Neuronal stem cell (in vitro differentiated cells): ENCODE data around the gene CA7.
A peak's percentile ranks its signal among the peaks of the same experiment; 100 is the strongest.

Experiments used
- DNase-seq: peaks from one replicate; pipeline ENCODE4 v3.0.0-alpha.2; 2013; ENCODE audit warnings: low spot score
- H2AFZ ChIP-seq: one replicate; pipeline ENCODE4 v1.6.1; 2013; ENCODE audit warnings: mild to moderate bottlenecking, low read length, inconsistent platforms
- H2AK5ac ChIP-seq: 2 replicates; pipeline ENCODE4 v1.6.1; 2013; ENCODE audit warnings: low read depth, mild to moderate bottlenecking, inconsistent platforms, low read length, moderate library complexity, mixed read lengths
- H2BK120ac ChIP-seq: 2 replicates; pipeline ENCODE4 v1.6.1; 2013; ENCODE audit warnings: low read depth, mild to moderate bottlenecking, inconsistent platforms, low read length, moderate library complexity, mixed read lengths
- H2BK12ac ChIP-seq: one replicate; pipeline ENCODE4 v1.6.1; 2013; ENCODE audit warnings: low read length, inconsistent platforms
- H2BK15ac ChIP-seq: 2 replicates; pipeline ENCODE4 v1.6.1; 2013; ENCODE audit warnings: mild to moderate bottlenecking, low read length, inconsistent platforms, mixed read lengths
- H2BK5ac ChIP-seq: one replicate; pipeline ENCODE4 v1.6.1; 2013; ENCODE audit warnings: inconsistent platforms, mild to moderate bottlenecking, low read length, moderate library complexity
- H3K14ac ChIP-seq: one replicate; pipeline ENCODE4 v1.6.1; 2013; ENCODE audit warnings: low read length, inconsistent platforms
- H3K18ac ChIP-seq: 2 replicates; pipeline ENCODE4 v1.6.1; 2013; ENCODE audit warnings: low read length, inconsistent platforms
- H3K23ac ChIP-seq: 2 replicates; pipeline ENCODE4 v1.6.1; 2013; ENCODE audit warnings: low read depth, mild to moderate bottlenecking, mixed read lengths, low read length, inconsistent platforms; ENCODE audit not compliant: poor library complexity
- H3K27ac ChIP-seq: replicated peaks from 3 replicates; pipeline ENCODE4 v1.5.1; 2013; ENCODE audit warnings: low read length, inconsistent platforms
- H3K27me3 ChIP-seq, 3 experiments: 2 replicates each; pipeline ENCODE4 v1.6.1; 2013; ENCODE audit warnings: low read length in 3 of 3, mild to moderate bottlenecking in 2 of 3, inconsistent platforms in 1 of 3, low read depth in 1 of 3, mixed read lengths in 1 of 3, moderate library complexity in 1 of 3; ENCODE audit not compliant: control insufficient read depth in 3 of 3, insufficient read depth in 3 of 3
- H3K36me3 ChIP-seq, 2 donors: replicated peaks in 1 of 2; 2 replicates each; pipeline ENCODE4 v1.6.1; 2013; ENCODE audit warnings: low read length in 2 of 2; ENCODE audit not compliant: control insufficient read depth in 2 of 2, insufficient read depth in 2 of 2
- H3K4ac ChIP-seq: 2 replicates; pipeline ENCODE4 v1.6.1; 2013; ENCODE audit warnings: inconsistent platforms, mild to moderate bottlenecking, low read length, moderate library complexity
- H3K4me1 ChIP-seq, 2 donors: 1 replicate in 1 of 2; 2 replicates in 1 of 2; pipeline ENCODE4 v1.6.1; 2013; ENCODE audit warnings: low read length in 2 of 2, low read depth in 1 of 2; ENCODE audit not compliant: control insufficient read depth in 2 of 2, insufficient read depth in 1 of 2
- H3K4me2 ChIP-seq: one replicate; pipeline ENCODE4 v1.6.1; 2013; ENCODE audit warnings: mild to moderate bottlenecking, low read length, inconsistent platforms; ENCODE audit not compliant: insufficient read depth, poor library complexity, severe bottlenecking
- H3K4me3 ChIP-seq, 2 donors: 2 replicates each; pipeline ENCODE4 v1.5.1; 2013; ENCODE audit warnings: low read length in 2 of 2, mild to moderate bottlenecking in 2 of 2, inconsistent platforms in 1 of 2, moderate library complexity in 1 of 2
- H3K79me1 ChIP-seq: one replicate; pipeline ENCODE4 v1.6.1; 2013; ENCODE audit warnings: low read depth, mild to moderate bottlenecking, inconsistent platforms, low read length, moderate library complexity
- H3K9ac ChIP-seq: one replicate; pipeline ENCODE4 v1.6.1; 2013; ENCODE audit warnings: mild to moderate bottlenecking, low read depth, low read length, inconsistent platforms; ENCODE audit not compliant: poor library complexity
- H3K9me3 ChIP-seq, 2 donors: replicated peaks in 1 of 2; 2 replicates each; pipeline versions ENCODE3 to v1.6.1; 2013; ENCODE audit warnings: low read length in 2 of 2, mild to moderate bottlenecking in 2 of 2, inconsistent platforms in 1 of 2, low read depth in 1 of 2, mixed read lengths in 1 of 2, moderate library complexity in 1 of 2; ENCODE audit not compliant: control insufficient read depth in 2 of 2, insufficient read depth in 1 of 2
- H4K8ac ChIP-seq: one replicate; pipeline ENCODE4 v1.6.1; 2013; ENCODE audit warnings: low read depth, mild to moderate bottlenecking, inconsistent platforms, low read length, moderate library complexity
- H4K91ac ChIP-seq: one replicate; pipeline ENCODE4 v1.6.1; 2013; ENCODE audit warnings: low read length, low read depth, mild to moderate bottlenecking, inconsistent platforms; ENCODE audit not compliant: poor library complexity
- WGBS, 2 donors: extraction: QIAGEN DNeasy Blood & Tissue Kit; methylation state at CpG; one replicate each; pipeline ENCODE4 v1.1.7; 2013; ENCODE audit warnings: missing lambda C conversion rate in 2 of 2, mixed read lengths in 1 of 2; ENCODE audit not compliant: insufficient read length in 2 of 2, insufficient replicate concordance in 1 of 2; ENCODE audit errors: extremely low coverage in 2 of 2; 5-methylcytosine and 5-hydroxymethylcytosine counted together

The CA7 gene

GRCh38 chr16:66814734-66815133, 29.5 kb upstream of the CA7 start:
- H2AK5ac ChIP-seq = no peak overlapping the region
- no peaks in the 10 kb centered on the region for H3K4me1 ChIP-seq
- H3K23ac ChIP-seq = no peak overlapping the region
- no peak overlapping the region for H3K4ac ChIP-seq
- no peak overlapping the region for H2BK15ac ChIP-seq
- no peak overlapping the region for H2BK5ac ChIP-seq
- DNase-seq = no peak
- H2BK12ac ChIP-seq = no peak overlapping the region
- H3K27me3 ChIP-seq = no peaks in the 10 kb centered on the region
- no peak overlapping the region for H3K4me2 ChIP-seq
- H3K9me3 ChIP-seq = no peaks in the 10 kb centered on the region
- no CpG with 5 or more reads among the region's 2 CpGs for WGBS, 2 donors
- no peak overlapping the region for H2AFZ ChIP-seq
- H3K9ac ChIP-seq = no peak overlapping the region
- no peaks in the 10 kb centered on the region for H3K79me1 ChIP-seq
- no peak overlapping the region for H3K4me3 ChIP-seq
- peaks cover 23 to 94% of the 10 kb centered on the region in 2 donors for H3K36me3 ChIP-seq
- no peak overlapping the region for H4K91ac ChIP-seq
- H2BK120ac ChIP-seq = no peak overlapping the region
- no peak overlapping the region for H3K14ac ChIP-seq
- no peak overlapping the region for H3K18ac ChIP-seq
- no peak overlapping the region for H4K8ac ChIP-seq
- no peak overlapping the region for H3K27ac ChIP-seq

DNA sequence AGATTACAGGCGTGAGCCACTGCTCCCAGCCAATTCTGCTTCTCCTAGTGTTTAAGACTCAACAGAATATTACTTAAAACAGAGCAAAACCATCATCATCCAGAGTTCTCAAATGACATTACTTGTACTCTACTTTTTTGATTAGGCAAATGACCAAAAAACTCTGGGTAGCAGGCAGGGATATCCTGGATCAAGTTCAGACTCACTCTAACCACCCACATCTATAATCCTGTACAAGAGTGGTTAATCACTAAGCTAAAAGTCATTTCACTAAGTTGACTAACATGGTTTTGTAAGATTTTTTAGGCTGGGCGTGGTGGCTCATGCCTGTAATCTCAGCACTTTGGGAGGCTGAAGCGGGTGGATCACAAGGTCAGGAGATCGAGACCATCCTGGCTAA, 20.2 kb upstream of the CA7 start:
- H3K9ac ChIP-seq = no peak overlapping the region
- H3K27ac ChIP-seq = no peak overlapping the region
- no peak overlapping the region for H4K8ac ChIP-seq
- no peaks in the 10 kb centered on the region for H3K9me3 ChIP-seq
- H3K4me3 ChIP-seq = no peak overlapping the region
- no peak overlapping the region for H3K4me2 ChIP-seq
- H3K4ac ChIP-seq = no peak overlapping the region
- DNase-seq = no peak
- no peak overlapping the region for H3K23ac ChIP-seq
- peaks cover 0 to 1% of the 10 kb centered on the region in 2 donors for H3K4me1 ChIP-seq
- no peak overlapping the region for H2AFZ ChIP-seq
- H4K91ac ChIP-seq = no peak overlapping the region
- H2BK120ac ChIP-seq = no peak overlapping the region
- H3K27me3 ChIP-seq = no peaks in the 10 kb centered on the region
- H2BK15ac ChIP-seq = no peak overlapping the region
- peaks cover 22 to 92% of the 10 kb centered on the region in 2 donors for H3K36me3 ChIP-seq
- no peak overlapping the region for H2BK12ac ChIP-seq
- no peak overlapping the region for H3K18ac ChIP-seq
- no peak overlapping the region for H2AK5ac ChIP-seq
- no peak overlapping the region for H2BK5ac ChIP-seq
- WGBS, 2 donors = no CpG with 5 or more reads among the region's 4 CpGs
- H3K79me1 ChIP-seq = no peaks in the 10 kb centered on the region
- no peak overlapping the region for H3K14ac ChIP-seq

DNA sequence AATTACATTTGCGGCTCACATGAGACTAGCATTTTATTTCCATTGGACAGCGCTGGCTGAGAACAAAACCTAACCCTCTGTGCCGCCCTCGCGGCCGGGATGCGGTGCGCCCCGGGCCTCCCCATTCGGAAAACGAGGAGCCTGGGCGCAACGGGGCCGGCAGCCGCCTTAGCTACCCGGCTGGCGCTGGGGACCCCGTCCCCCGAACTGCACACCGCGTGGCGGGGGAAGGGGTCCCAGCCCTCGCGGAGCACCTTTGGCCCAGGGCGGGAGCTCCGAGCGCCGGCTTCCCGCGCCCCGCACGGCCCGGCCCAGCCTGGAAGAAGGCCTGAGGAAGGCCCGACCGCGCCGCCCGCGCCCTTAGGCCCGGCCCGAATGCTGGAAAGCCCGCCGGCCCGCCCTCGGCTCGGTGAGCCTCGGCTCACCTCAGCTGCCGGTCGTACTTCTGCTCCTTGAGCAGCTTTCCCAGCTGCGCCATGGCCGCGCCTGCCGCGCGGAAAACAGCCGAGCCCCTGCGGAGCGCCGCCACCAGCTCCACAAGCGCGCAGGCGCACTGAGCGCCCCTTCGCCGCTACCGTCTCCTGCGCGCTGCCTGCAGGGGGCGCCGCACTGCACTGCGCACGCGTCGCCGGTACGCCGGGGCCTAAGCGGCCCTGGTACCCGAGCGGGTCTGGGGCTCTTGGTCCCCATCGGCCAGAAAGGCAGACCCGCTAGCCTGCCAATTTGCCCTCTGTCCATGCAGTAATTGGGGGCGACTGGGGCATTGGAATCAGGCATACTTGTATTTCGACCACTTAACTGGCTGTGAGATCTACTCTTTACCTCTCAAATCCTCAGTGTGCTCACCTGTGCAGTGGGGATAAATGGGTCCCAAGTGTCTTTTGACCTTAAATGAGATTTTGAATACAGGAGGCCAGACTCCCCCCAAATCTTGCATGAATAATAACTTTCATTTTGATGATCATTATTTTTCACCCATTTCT, 13.5 kb upstream of the CA7 start, which contains the start of gene NAE1:
Gene NAE1 (minus strand): TSS at position 555 of the 983 bp plus-strand sequence. CDS start 77 bp downstream, at position 478.
- Histone ChIP-seq H3K9ac (peak within 1 kb of the TSS; percentile 86), H3K14ac (peak within 1 kb of the TSS; percentile 96), H3K9me3 (no peaks in the 10 kb centered on the region), H3K18ac (peak within 1 kb of the TSS; percentile 98), H2BK5ac (peak within 1 kb of the TSS; percentile 85), H3K79me1 (no peaks in the 10 kb centered on the region), H3K27me3 (peaks cover 0 to 30% (median 0%) of the 10 kb centered on the region in 3 experiments), H3K4ac (no peak within 1 kb of the TSS), H2AFZ (peak within 1 kb of the TSS; percentile 85), H3K23ac (peak within 1 kb of the TSS; percentile 66), H2BK15ac (no peak within 1 kb of the TSS), H3K27ac (peak within 1 kb of the TSS; percentile 73), H3K4me1 (peaks cover 5 to 7% of the 10 kb centered on the region in 2 donors), H3K36me3 (peaks cover 10 to 39% of the 10 kb centered on the region in 2 donors), H2AK5ac (peak within 1 kb of the TSS; percentile 73), H2BK12ac (no peak within 1 kb of the TSS), H3K4me3 (peak within 1 kb of the TSS; percentile 87 to 96), H4K91ac (no peak within 1 kb of the TSS), H3K4me2 (peak within 1 kb of the TSS; percentile 71), H4K8ac (no peak within 1 kb of the TSS), H2BK120ac (no peak within 1 kb of the TSS)
- DNase-seq = peak; percentile 91
- no CpG with 5 or more reads among the region's 84 CpGs for WGBS, 2 donors

DNA sequence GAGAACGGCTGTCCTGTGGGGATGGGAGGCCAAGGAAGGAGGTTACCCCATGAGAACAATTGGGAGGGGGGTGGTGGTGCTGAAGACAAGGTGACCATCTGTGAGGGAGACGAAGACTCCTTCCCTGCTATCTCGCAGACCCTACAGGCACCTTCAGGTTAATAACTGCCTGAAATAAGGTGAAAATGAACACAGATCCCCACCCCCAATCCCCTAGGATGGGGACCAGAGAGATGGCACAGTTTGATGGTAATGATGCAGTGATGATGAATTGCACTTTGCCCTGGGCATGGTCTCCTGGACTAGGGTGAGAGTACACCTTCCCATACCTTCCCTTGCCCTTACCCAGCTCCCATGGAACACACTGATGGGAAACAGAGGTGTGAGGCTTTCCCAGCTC, 12.0 kb upstream of the CA7 start:
- H3K27me3 ChIP-seq = peaks cover 0 to 30% (median 0%) of the 10 kb centered on the region in 3 experiments
- DNase-seq = no peak
- H3K14ac ChIP-seq = no peak overlapping the region
- H3K4me3 ChIP-seq = no peak overlapping the region
- H3K23ac ChIP-seq = no peak overlapping the region
- no peak overlapping the region for H2BK15ac ChIP-seq
- no CpG with 5 or more reads among the region's 3 CpGs for WGBS, 2 donors
- no peak overlapping the region for H3K18ac ChIP-seq
- no peak overlapping the region for H4K8ac ChIP-seq
- peaks cover 5 to 7% of the 10 kb centered on the region in 2 donors for H3K4me1 ChIP-seq
- H3K27ac ChIP-seq = no peak overlapping the region
- no peak overlapping the region for H4K91ac ChIP-seq
- H2BK5ac ChIP-seq = no peak overlapping the region
- no peaks in the 10 kb centered on the region for H3K79me1 ChIP-seq
- no peak overlapping the region for H3K4me2 ChIP-seq
- no peak overlapping the region for H3K4ac ChIP-seq
- no peak overlapping the region for H2AFZ ChIP-seq
- no peaks in the 10 kb centered on the region for H3K9me3 ChIP-seq
- no peak overlapping the region for H2BK120ac ChIP-seq
- peaks cover 6 to 24% of the 10 kb centered on the region in 2 donors for H3K36me3 ChIP-seq
- no peak overlapping the region for H3K9ac ChIP-seq
- H2BK12ac ChIP-seq = no peak overlapping the region
- H2AK5ac ChIP-seq = no peak overlapping the region
